Activated T-helper 1 cell treated with anti-CD3 and anti-CD28 coated beads, Interleukin-2, amount 50 U/mL, for 16 hours (primary cell): ENCODE measurements around the gene BARX2.

Experiments
- DNase-seq, 2 donors: peaks; one replicate each; pipeline ENCODE4 v3.0.0-alpha.2; 2020; ENCODE audit warnings: low read depth in 1 of 2, low spot score in 1 of 2

Gene BARX2

GRCh38 chr11:129435499-129436245 is 60.0 kb downstream of the BARX2 start:
- DNase-seq = no peak

- no peak for DNase-seq
These were observed 60.9 kb downstream of the BARX2 start for GRCh38 chr11:129436573-129436972.

- no peak for DNase-seq
These were observed 64.5 kb downstream of the BARX2 start for GRCh38 chr11:129440028-129440713.

- no peak for DNase-seq
These were observed 66.5 kb downstream of the BARX2 start for GRCh38 chr11:129442171-129442570.

GRCh38 chr11:129443276-129443675 is 67.6 kb downstream of the BARX2 start:
- no peak for DNase-seq

- DNase-seq = no peak
These were observed 68.6 kb downstream of the BARX2 start for GRCh38 chr11:129444274-129444673.

GRCh38 chr11:129445226-129445625 is 69.6 kb downstream of the BARX2 start:
- DNase-seq = no peak

- no peak for DNase-seq
These were observed 70.9 kb downstream of the BARX2 start for GRCh38 chr11:129446572-129446971.

GRCh38 chr11:129447654-129448239 is 72.1 kb downstream of the BARX2 start:
- no peak for DNase-seq

GRCh38 chr11:129451524-129451923 is 75.9 kb downstream of the BARX2 start:
- DNase-seq = no peak

- no peak for DNase-seq
These were observed 77.7 kb downstream of the BARX2 start for GRCh38 chr11:129453293-129453721.

GRCh38 chr11:129455101-129455500 is 79.5 kb downstream of the BARX2 start:
- DNase-seq = no peak

- DNase-seq = no peak
These were observed 80.4 kb downstream of the BARX2 start for GRCh38 chr11:129455756-129456655.

- DNase-seq = no peak
These were observed 81.7 kb downstream of the BARX2 start for GRCh38 chr11:129457321-129457720.

GRCh38 chr11:129458278-129458677 is 82.6 kb downstream of the BARX2 start:
- no peak for DNase-seq

- no peak for DNase-seq
These were observed 83.3 kb downstream of the BARX2 start for GRCh38 chr11:129458756-129459535.

GRCh38 chr11:129460714-129461113 is 85.1 kb downstream of the BARX2 start:
- no peak for DNase-seq

- no peak for DNase-seq
These were observed 108.4 kb downstream of the BARX2 start for GRCh38 chr11:129484068-129484467.

- no peak for DNase-seq
These were observed 113.6 kb downstream of the BARX2 start for GRCh38 chr11:129489249-129489648.

GRCh38 chr11:129490004-129490403 is 114.4 kb downstream of the BARX2 start:
- no peak for DNase-seq
